CD4-positive, alpha-beta T cell (primary cell): ENCODE measurements around the gene GNG13. TPM values are rescaled to one million over a fixed set of nuclear protein-coding genes. Genes with fewer than 3 reads are reported as not detected.

Source experiments
- ATAC-seq: fragments of 200-7000 bp; cut with Tn5 transposase; one replicate; pipeline ENCODE4 v1.10.0; 2022; ENCODE audit warnings: mild to moderate bottlenecking; ENCODE audit not compliant: poor library complexity
- CTCF ChIA-PET: fragments of 350-600 bp; sonication (Branson Sonifier 250); formaldehyde crosslinking; loops from one replicate; lab custom pipeline; 2021; ENCODE audit warnings: antibody characterized with exemption, inconsistent platforms; lab: Charles Lee
- POLR2A ChIA-PET: fragments of 350-600 bp; sonication (Branson Sonifier 250); formaldehyde crosslinking; loops from one replicate; lab custom pipeline; 2021; ENCODE audit warnings: antibody characterized with exemption, inconsistent platforms; lab: Charles Lee
- DNase-seq, 14 experiments: peaks; one replicate each; pipeline ENCODE4 v3.0.0-alpha.2; 2013 to 2020; ENCODE audit warnings: mixed read lengths in 2 of 14
- H3K27ac ChIP-seq, 2 donors: one replicate each; pipeline versions ENCODE4 v1.5.1 to v1.7.0; 2013; ENCODE audit warnings: low read length in 2 of 2, low read depth in 1 of 2, mild to moderate bottlenecking in 1 of 2
- H3K27me3 ChIP-seq, 2 experiments: 1 replicate in 1 of 2; 2 replicates in 1 of 2; pipeline versions ENCODE4 v1.6.1 to v1.7.0; 2013; ENCODE audit warnings: low read length in 2 of 2, control low read depth in 1 of 2, mild to moderate bottlenecking in 1 of 2, moderate library complexity in 1 of 2; ENCODE audit not compliant: insufficient read depth in 2 of 2, control insufficient read depth in 1 of 2
- H3K36me3 ChIP-seq: one replicate; pipeline ENCODE4 v1.6.1; 2013; ENCODE audit warnings: low read length, control low read depth; ENCODE audit not compliant: insufficient read depth
- H3K4me1 ChIP-seq: one replicate; pipeline ENCODE4 v1.6.1; 2013; ENCODE audit warnings: low read length, control low read depth; ENCODE audit not compliant: insufficient read depth
- H3K4me3 ChIP-seq: one replicate; pipeline ENCODE4 v1.5.1; 2013; ENCODE audit warnings: mild to moderate bottlenecking, low read length, moderate library complexity
- H3K9me3 ChIP-seq, 2 experiments: 1 replicate in 1 of 2; 2 replicates in 1 of 2; pipeline versions ENCODE4 v1.6.1 to v1.7.0; 2013; ENCODE audit warnings: low read length in 2 of 2, mild to moderate bottlenecking in 2 of 2, control low read depth in 1 of 2, moderate library complexity in 1 of 2; ENCODE audit not compliant: control insufficient read depth in 1 of 2, insufficient read depth in 1 of 2
- H3K27ac Mint-ChIP-seq: one replicate; pipeline ENCODE4 v1.8.0; 2020; ENCODE audit warnings: mixed read lengths
- H3K27me3 Mint-ChIP-seq: one replicate; pipeline ENCODE4 v1.8.0; 2021; ENCODE audit warnings: mixed read lengths
- H3K36me3 Mint-ChIP-seq: one replicate; pipeline ENCODE4 v1.8.0; 2021; ENCODE audit warnings: low read depth, mixed read lengths
- H3K4me1 Mint-ChIP-seq: one replicate; pipeline ENCODE4 v1.8.0; 2021; ENCODE audit warnings: low read depth, mixed read lengths
- H3K4me3 Mint-ChIP-seq: one replicate; pipeline ENCODE4 v1.8.0; 2020; ENCODE audit warnings: mild to moderate bottlenecking, mixed read lengths
- H3K9me3 Mint-ChIP-seq: one replicate; pipeline ENCODE4 v1.8.0; 2020; ENCODE audit warnings: mixed read lengths
- intact Hi-C, 2 experiments: fragments of 100-400 bp; cut with DNase I in 1 of 2; cut with micrococcal nuclease in 1 of 2; formaldehyde crosslinking; loops; one replicate each; pipeline versions ENCODE4 v1.15.1 to v1.9.0; 2023 to 2025; cut with DNase I, micrococcal nuclease
- total RNA-seq, 174 experiments: library from RNA in 2 of 174; stranded (reverse) in 2 of 174; gene quantifications; one replicate each; pipeline ENCODE4 v1.2.3 and lab custom pipeline; 2021 to 2026
- TF ChIP-seq, protein P1 (sequence below): fragments of 200-600 bp; IDR thresholded peaks from one replicate; pipeline ENCODE4 v1.8.0; 2022; ENCODE audit warnings: antibody characterized with exemption, mild to moderate bottlenecking

Gene GNG13
- total RNA-seq, 2 experiments from 2014 or later = not detected

- intact Hi-C loops = no loop called here
- Histone ChIP-seq H3K27me3 (peaks cover 0 to 6% of the 10 kb centered on the region in 2 experiments), H3K4me1 (peaks cover 10% of the 10 kb centered on the region), H3K27ac (no peak overlapping the region), H3K9me3 (peaks cover 0 to 13% of the 10 kb centered on the region in 2 experiments), H3K36me3 (no peaks in the 10 kb centered on the region), H3K4me3 (no peak overlapping the region)
- Mint-ChIP-seq H3K27me3 (peaks cover 16% of the 10 kb centered on the region), H3K4me1 (peaks cover 9% of the 10 kb centered on the region), H3K36me3 (no peaks in the 10 kb centered on the region), H3K4me3 (no peak overlapping the region), H3K9me3 (no peaks in the 10 kb centered on the region), H3K27ac (no peak overlapping the region)
- TF ChIP-seq, protein P1, sequence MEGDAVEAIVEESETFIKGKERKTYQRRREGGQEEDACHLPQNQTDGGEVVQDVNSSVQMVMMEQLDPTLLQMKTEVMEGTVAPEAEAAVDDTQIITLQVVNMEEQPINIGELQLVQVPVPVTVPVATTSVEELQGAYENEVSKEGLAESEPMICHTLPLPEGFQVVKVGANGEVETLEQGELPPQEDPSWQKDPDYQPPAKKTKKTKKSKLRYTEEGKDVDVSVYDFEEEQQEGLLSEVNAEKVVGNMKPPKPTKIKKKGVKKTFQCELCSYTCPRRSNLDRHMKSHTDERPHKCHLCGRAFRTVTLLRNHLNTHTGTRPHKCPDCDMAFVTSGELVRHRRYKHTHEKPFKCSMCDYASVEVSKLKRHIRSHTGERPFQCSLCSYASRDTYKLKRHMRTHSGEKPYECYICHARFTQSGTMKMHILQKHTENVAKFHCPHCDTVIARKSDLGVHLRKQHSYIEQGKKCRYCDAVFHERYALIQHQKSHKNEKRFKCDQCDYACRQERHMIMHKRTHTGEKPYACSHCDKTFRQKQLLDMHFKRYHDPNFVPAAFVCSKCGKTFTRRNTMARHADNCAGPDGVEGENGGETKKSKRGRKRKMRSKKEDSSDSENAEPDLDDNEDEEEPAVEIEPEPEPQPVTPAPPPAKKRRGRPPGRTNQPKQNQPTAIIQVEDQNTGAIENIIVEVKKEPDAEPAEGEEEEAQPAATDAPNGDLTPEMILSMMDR = no peak
- ATAC-seq (no peak), DNase-seq (peak in 1 of 14 experiments; percentile 27)
- CTCF ChIA-PET = no interaction called here
- POLR2A ChIA-PET = no interaction called here
Measured at GRCh38 chr16:824194-824593, 23.7 kb upstream of the GNG13 start.

DNA sequence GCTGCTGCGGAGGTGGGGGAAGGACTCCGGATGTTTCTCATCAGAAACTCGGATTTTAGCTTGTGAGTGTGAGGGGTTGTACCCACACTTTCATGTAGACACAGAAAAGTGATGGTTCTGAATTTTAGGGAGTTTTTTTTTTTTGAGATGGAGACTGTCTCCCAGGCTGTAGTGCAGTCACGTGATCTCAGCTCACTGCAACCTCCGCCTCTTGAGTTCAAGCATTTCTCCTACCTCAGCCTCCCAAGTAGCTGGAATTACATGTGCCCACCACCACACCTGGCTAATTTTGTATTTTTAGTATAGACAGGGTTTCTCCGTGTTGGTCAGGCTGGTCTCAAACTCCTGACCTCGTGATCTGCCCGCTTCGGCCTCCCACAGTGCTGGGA, 22.4 kb upstream of the GNG13 start:
- Mint-ChIP-seq H3K4me3 (no peak overlapping the region), H3K9me3 (no peaks in the 10 kb centered on the region), H3K27me3 (peaks cover 17% of the 10 kb centered on the region), H3K4me1 (peaks cover 11% of the 10 kb centered on the region), H3K36me3 (no peaks in the 10 kb centered on the region), H3K27ac (no peak overlapping the region)
- DNase-seq (no peak), ATAC-seq (no peak)
- Histone ChIP-seq H3K9me3 (peaks cover 0 to 14% of the 10 kb centered on the region in 2 experiments), H3K36me3 (no peaks in the 10 kb centered on the region), H3K4me1 (peaks cover 13% of the 10 kb centered on the region), H3K4me3 (no peak overlapping the region), H3K27ac (no peak overlapping the region), H3K27me3 (peaks cover 0 to 8% of the 10 kb centered on the region in 2 experiments)
- TF ChIP-seq, protein P1 = no peak
- intact Hi-C loops = no loop called here
- ChIA-PET POLR2A (no interaction called here), CTCF (no interaction called here)

DNA sequence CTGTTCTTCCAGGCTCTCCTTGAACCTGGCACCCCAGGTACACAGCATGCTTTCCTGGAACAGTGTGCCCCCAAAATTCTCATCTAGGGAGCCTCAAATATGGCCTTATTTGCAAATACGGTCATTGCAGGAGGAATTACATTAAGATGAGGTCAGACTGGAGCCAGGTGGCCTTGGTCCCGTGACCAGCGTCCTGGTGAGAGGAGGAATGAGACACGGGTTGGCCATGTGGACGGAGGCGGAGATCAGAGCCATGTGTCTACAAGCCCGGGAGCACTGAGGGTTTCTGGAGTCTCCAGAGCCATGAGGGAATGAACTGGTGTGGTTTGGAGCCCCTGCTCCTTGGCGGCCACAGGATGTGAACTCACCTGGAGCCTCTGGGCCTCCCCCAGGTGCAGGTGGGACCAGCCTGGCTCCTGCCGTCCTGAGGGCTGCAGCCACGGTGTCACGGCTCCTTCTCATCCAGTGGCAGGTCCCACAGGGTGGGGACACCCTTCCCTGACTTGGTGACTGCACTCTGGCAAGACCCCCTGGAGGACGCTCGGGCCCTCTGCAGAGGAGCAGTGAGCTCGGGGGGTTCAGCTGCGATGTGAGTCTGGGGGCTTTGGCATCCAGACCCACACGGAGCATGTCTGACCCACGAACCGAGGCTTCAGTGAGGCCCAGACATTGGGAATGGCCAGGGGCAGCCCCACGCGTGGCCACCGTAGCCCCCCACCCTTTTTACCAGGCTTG, 21.8 kb upstream of the GNG13 start:
- H3K4me1 Mint-ChIP-seq = peaks cover 11% of the 10 kb centered on the region
- POLR2A ChIA-PET = no interaction called here

More for the DNA sequence above, 21.8 kb upstream of the GNG13 start:
- Histone ChIP-seq H3K4me1 (peaks cover 13% of the 10 kb centered on the region), H3K4me3 (no peak overlapping the region), H3K27me3 (peaks cover 0 to 10% of the 10 kb centered on the region in 2 experiments), H3K27ac (no peak overlapping the region), H3K9me3 (peaks cover 0 to 19% of the 10 kb centered on the region in 2 experiments), H3K36me3 (no peaks in the 10 kb centered on the region)
- no peak overlapping the region for H3K27ac Mint-ChIP-seq
- H3K4me3 Mint-ChIP-seq = no peak overlapping the region
- ATAC-seq (no peak), DNase-seq (no peak)
- CTCF ChIA-PET = no interaction called here
- TF ChIP-seq, protein P1 = no peak
- intact Hi-C loops = no loop called here
- no peaks in the 10 kb centered on the region for H3K9me3 Mint-ChIP-seq
- peaks cover 17% of the 10 kb centered on the region for H3K27me3 Mint-ChIP-seq
- H3K36me3 Mint-ChIP-seq = no peaks in the 10 kb centered on the region
